HCT116 (cell line): ENCODE results near the gene CFDP1.

Experiments used
- MAX ChIP-seq: IDR thresholded peaks from 2 replicates; pipeline ENCODE4 v1.6.1; 2012
- POLR2A ChIP-seq: IDR thresholded peaks from 2 replicates; pipeline ENCODE4 v1.7.0; 2011; ENCODE audit warnings: borderline replicate concordance; ENCODE audit not compliant: insufficient read depth, insufficient read length; ENCODE audit errors: extremely low read depth
- RAD21 ChIP-seq: IDR thresholded peaks from 2 replicates; pipeline ENCODE4 v1.6.1; 2012; ENCODE audit warnings: low read depth, mild to moderate bottlenecking
- TF ChIP-seq, protein P1 (sequence below), 3 experiments: fragments of 200-600 bp in 1 of 3; sonication (generic) in 1 of 3; IDR thresholded peaks in 2 of 3; conservative IDR thresholded peaks in 1 of 3; 2 replicates each; pipeline ENCODE4 v1.5.1; 2012 to 2017; ENCODE audit warnings: low read depth in 2 of 3, low read length in 2 of 3, antibody characterized with exemption in 1 of 3, borderline replicate concordance in 1 of 3, control low read depth in 1 of 3, mild to moderate bottlenecking in 1 of 3, mixed read lengths in 1 of 3, mixed run types in 1 of 3, moderate library complexity in 1 of 3; ENCODE audit not compliant: insufficient read depth in 1 of 3

DNA sequence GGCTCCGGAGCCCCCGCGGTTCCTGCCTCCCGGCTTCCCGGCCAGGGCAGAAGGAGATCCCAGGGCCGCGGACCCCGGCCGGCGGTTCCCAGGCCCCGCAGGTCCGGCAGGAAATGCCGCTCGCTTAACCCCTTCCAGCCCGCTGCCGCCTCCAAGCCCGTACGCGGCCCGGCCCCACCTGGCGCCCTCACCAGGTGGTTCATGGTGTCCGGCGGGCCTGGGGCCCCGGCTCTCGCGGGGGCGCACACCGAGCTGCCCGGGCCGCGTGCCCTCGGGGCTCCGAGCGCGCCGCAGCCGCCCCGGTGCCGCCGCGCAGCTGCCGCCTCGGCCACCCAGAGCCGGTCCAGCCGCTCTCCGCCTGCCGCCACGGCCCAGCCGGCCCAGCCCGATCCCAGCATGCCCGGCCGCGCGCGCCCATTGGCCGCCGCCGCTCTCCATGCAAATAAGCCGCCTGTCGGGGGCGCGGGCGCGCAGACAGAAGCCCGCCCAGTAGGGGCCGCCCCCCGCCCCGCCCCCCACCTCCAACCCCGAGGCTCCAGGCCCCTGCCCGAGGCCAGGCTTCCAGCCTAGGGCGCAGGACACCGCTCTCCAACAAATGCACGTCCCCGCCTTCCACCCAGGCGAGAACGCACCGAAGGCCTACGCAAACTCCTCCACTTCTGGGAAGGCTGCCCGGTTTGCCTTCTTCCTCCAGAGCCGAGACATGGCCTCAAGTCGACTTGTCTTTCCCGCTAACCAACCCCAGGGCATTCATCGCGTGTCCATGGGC lies 181.8 kb downstream of the CFDP1 start, which contains the start of gene BCAR1:
- TF ChIP-seq MAX (no peak), RAD21 (no peak), POLR2A (peak; percentile 57)
- TF ChIP-seq, protein P1, sequence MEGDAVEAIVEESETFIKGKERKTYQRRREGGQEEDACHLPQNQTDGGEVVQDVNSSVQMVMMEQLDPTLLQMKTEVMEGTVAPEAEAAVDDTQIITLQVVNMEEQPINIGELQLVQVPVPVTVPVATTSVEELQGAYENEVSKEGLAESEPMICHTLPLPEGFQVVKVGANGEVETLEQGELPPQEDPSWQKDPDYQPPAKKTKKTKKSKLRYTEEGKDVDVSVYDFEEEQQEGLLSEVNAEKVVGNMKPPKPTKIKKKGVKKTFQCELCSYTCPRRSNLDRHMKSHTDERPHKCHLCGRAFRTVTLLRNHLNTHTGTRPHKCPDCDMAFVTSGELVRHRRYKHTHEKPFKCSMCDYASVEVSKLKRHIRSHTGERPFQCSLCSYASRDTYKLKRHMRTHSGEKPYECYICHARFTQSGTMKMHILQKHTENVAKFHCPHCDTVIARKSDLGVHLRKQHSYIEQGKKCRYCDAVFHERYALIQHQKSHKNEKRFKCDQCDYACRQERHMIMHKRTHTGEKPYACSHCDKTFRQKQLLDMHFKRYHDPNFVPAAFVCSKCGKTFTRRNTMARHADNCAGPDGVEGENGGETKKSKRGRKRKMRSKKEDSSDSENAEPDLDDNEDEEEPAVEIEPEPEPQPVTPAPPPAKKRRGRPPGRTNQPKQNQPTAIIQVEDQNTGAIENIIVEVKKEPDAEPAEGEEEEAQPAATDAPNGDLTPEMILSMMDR (IDR thresholded peaks at IDR 0.05 in 2 of 3, conservative IDR thresholded peaks at IDR 0.05 in 1 of 3; ENCODE audit: borderline replicate concordance in 1 of 3, insufficient read depth in 1 of 3, low read depth in 2 of 3, low read length in 2 of 3) = peak in 1 of 3 experiments; percentile 1; a peak in 1 of 6 replicates
